Retinal pigment epithelial cell (primary cell): ENCODE data around the gene SLC41A2.

ENCODE experiments used
- DNase-seq: peaks from one replicate; pipeline ENCODE4 v3.0.0-alpha.2; 2010; ENCODE audit warnings: low read depth
- H3K4me3 ChIP-seq: 2 replicates; pipeline ENCODE4 v1.5.1; 2011; ENCODE audit warnings: mild to moderate bottlenecking, low read length, control low read depth, moderate library complexity
- CTCF ChIP-seq: conservative IDR thresholded peaks from 2 replicates; pipeline ENCODE4 v1.5.1; 2011; ENCODE audit warnings: low read depth, low read length, control low read depth, inconsistent platforms

Gene SLC41A2

GRCh38 chr12:104929368-104929767 is 28.7 kb downstream of the SLC41A2 start:
- no peak for TF ChIP-seq CTCF
- no peak overlapping the region for H3K4me3 ChIP-seq
- no peak for DNase-seq

- TF ChIP-seq CTCF, result no peak
- no peak for DNase-seq
- no peak overlapping the region for H3K4me3 ChIP-seq
Measured at GRCh38 chr12:104928036-104928745, 29.9 kb downstream of the SLC41A2 start.

- H3K4me3 ChIP-seq, result no peak overlapping the region
- TF ChIP-seq CTCF, result no peak
- no peak for DNase-seq
Measured at GRCh38 chr12:104925501-104925900, 32.6 kb downstream of the SLC41A2 start.

GRCh38 chr12:104921340-104921739 is 36.8 kb downstream of the SLC41A2 start:
- no peak for TF ChIP-seq CTCF
- DNase-seq, result no peak
- H3K4me3 ChIP-seq, result no peak overlapping the region

- no peak for DNase-seq
- TF ChIP-seq CTCF, result no peak
- no peak overlapping the region for H3K4me3 ChIP-seq
Measured at GRCh38 chr12:104911942-104912341, 46.1 kb downstream of the SLC41A2 start.

- no peak overlapping the region for H3K4me3 ChIP-seq
- TF ChIP-seq CTCF, result no peak
- no peak for DNase-seq
Measured at GRCh38 chr12:104910196-104910840, 47.8 kb downstream of the SLC41A2 start.

- DNase-seq, result peak; percentile 54
- H3K4me3 ChIP-seq, result no peak overlapping the region
- no peak for TF ChIP-seq CTCF
Measured at GRCh38 chr12:104909761-104910160, 48.3 kb downstream of the SLC41A2 start.
